K562 (cell line): ENCODE measurements around the gene COLQ. TPM values are rescaled to one million over a fixed set of nuclear protein-coding genes. Genes with fewer than 3 reads are reported as not detected.

Experiments
- ATAC-seq: fragments of 200-7000 bp; cut with Tn5 transposase; 3 replicates; pipeline ENCODE4 v1.9.1; 2020; ENCODE audit warnings: moderate library complexity
- BruUV-seq: library from RNA; stranded (reverse); fragments of 400-500 nt; replicated peaks from 2 replicates; lab custom pipeline; 2021; lab: Mats Ljungman, UMichigan
- CTCF ChIA-PET: fragments of 300-600 bp; formaldehyde crosslinking; extraction: SDS; loops from one replicate; lab custom pipeline; 2021; ENCODE audit warnings: low intra/inter-chr PET ratio; lab: Yijun Ruan, JAX
- POLR2A ChIA-PET: fragments of 300-600, 350-650 bp; sonication (Branson Sonifier 250); formaldehyde crosslinking; extraction: SDS; loops from one replicate; lab custom pipeline; 2021; ENCODE audit warnings: antibody characterized with exemption, inconsistent platforms; lab: Yijun Ruan, JAX
- DNase-seq, 4 experiments: peaks; one replicate each; pipeline versions ENCODE4 v3.0.0 to v3.0.0-alpha.2; 2011 to 2018; ENCODE audit warnings: low spot score in 3 of 4, mixed read lengths in 3 of 4; ENCODE audit errors: extremely low read depth in 1 of 4
- FAIRE-seq: peaks from 2 replicates; lab custom pipeline; 2011; peaks lifted over from hg19 to GRCh38; lab: Jason Lieb, UNC
- H2AFZ ChIP-seq: 2 replicates; pipeline ENCODE4 v1.6.0; 2011; ENCODE audit warnings: low read depth, low read length, control low read depth, inconsistent platforms
- H3K27ac ChIP-seq: fragments of 200-600 bp; 3 replicates; pipeline ENCODE4 v1.8.0; 2011; ENCODE audit warnings: low read depth, mild to moderate bottlenecking, control low read depth, inconsistent platforms, low read length, moderate library complexity, mixed read lengths; ENCODE audit errors: extremely low read depth
- H3K27me3 ChIP-seq, 2 experiments: fragments of 300-600 bp in 1 of 2; 2 replicates in 1 of 2; 3 replicates in 1 of 2; pipeline versions ENCODE4 v1.6.0 to v1.8.0; 2011; ENCODE audit warnings: inconsistent platforms in 2 of 2, low read length in 2 of 2, mild to moderate bottlenecking in 1 of 2, mixed read lengths in 1 of 2, moderate library complexity in 1 of 2; ENCODE audit not compliant: control insufficient read depth in 2 of 2, insufficient read depth in 2 of 2
- H3K36me3 ChIP-seq: fragments of 300-600 bp; 3 replicates; pipeline ENCODE4 v1.8.0; 2011; ENCODE audit warnings: mild to moderate bottlenecking, low read length, inconsistent platforms; ENCODE audit not compliant: control insufficient read depth, insufficient read depth
- H3K4me1 ChIP-seq, 2 experiments: fragments of 200-600 bp in 1 of 2; replicated peaks in 1 of 2; 2 replicates in 1 of 2; 3 replicates in 1 of 2; pipeline versions ENCODE4 v1.5.1 to v1.8.0; 2011; ENCODE audit warnings: inconsistent platforms in 2 of 2, low read length in 2 of 2, mild to moderate bottlenecking in 1 of 2, mixed read lengths in 1 of 2, moderate library complexity in 1 of 2; ENCODE audit not compliant: control insufficient read depth in 2 of 2, insufficient read depth in 2 of 2
- H3K4me2 ChIP-seq: 2 replicates; pipeline ENCODE4 v1.6.1; 2011; ENCODE audit warnings: low read length, control low read depth, inconsistent platforms, mixed read lengths; ENCODE audit not compliant: insufficient read depth
- H3K4me3 ChIP-seq: fragments of 200-600 bp; sonication (generic), shearing (Covaris generic); 2 replicates; pipeline ENCODE4 v1.5.1; 2016; ENCODE audit warnings: control low read depth, inconsistent platforms
- H3K79me2 ChIP-seq: fragments of 200-600 bp; 3 replicates; pipeline ENCODE4 v1.8.0; 2011; ENCODE audit warnings: low read length, inconsistent platforms; ENCODE audit not compliant: control insufficient read depth, insufficient read depth
- H3K9ac ChIP-seq, 2 experiments: 2 replicates each; pipeline versions ENCODE4 v1.6.0 to v1.6.1; 2011; ENCODE audit warnings: low read depth in 2 of 2, low read length in 2 of 2, control low read depth in 1 of 2, inconsistent platforms in 1 of 2, mild to moderate bottlenecking in 1 of 2, mixed read lengths in 1 of 2; ENCODE audit not compliant: insufficient read depth in 1 of 2
- H3K9me1 ChIP-seq: one replicate; pipeline ENCODE4 v1.6.0; 2011; ENCODE audit warnings: inconsistent platforms, mild to moderate bottlenecking, low read length, moderate library complexity; ENCODE audit not compliant: control insufficient read depth, insufficient read depth
- H3K9me3 ChIP-seq: replicated peaks from 2 replicates; pipeline ENCODE4 v1.5.1; 2011; ENCODE audit warnings: low read depth, low read length, inconsistent platforms; ENCODE audit not compliant: control insufficient read depth, insufficient read depth
- H4K20me1 ChIP-seq: replicated peaks from 2 replicates; pipeline ENCODE4 v1.6.1; 2011; ENCODE audit warnings: low read length, inconsistent platforms, mixed read lengths; ENCODE audit not compliant: control insufficient read depth, insufficient read depth
- BDP1 ChIP-seq: IDR thresholded peaks from 3 replicates; pipeline ENCODE4 v1.6.1; 2011; ENCODE audit not compliant: insufficient read length, insufficient read depth
- HMG20B ChIP-seq: fragments of 250-450 bp; sonication (Bioruptor Pico); IDR thresholded peaks from 2 replicates; pipeline ENCODE4 v1.5.0; 2021; ENCODE audit warnings: mild to moderate bottlenecking
- ZNF778 ChIP-seq: fragments of 450-650 bp; formaldehyde crosslinking; IDR thresholded peaks from 2 replicates; pipeline ENCODE4 v1.4.0; 2020; ENCODE audit warnings: mild to moderate bottlenecking, moderate library complexity
- WGBS: fragments of 100-300 bp; shearing (Covaris generic); methylation state at CpG from one replicate; pipeline ENCODE4 v1.1.6; 2016; ENCODE audit warnings: low coverage, mixed read lengths; ENCODE audit not compliant: insufficient coverage; ENCODE audit errors: missing lambda C conversion rate; 5-methylcytosine and 5-hydroxymethylcytosine counted together
- in situ Hi-C: fragments of 300-500 bp; cut with MboI; formaldehyde crosslinking; loops from 4 replicates; pipeline ENCODE4 v1.15.0; 2018; ENCODE audit warnings: inconsistent platforms, mixed read lengths
- intact Hi-C: fragments of 100-400 bp; cut with micrococcal nuclease; formaldehyde crosslinking; loops from 2 replicates; pipeline ENCODE4 v1.14.2; 2022
- polyA plus RNA-seq, 8 experiments: library from polyadenylated mRNA; depleted of rRNA in 4 of 8; stranded (reverse) in 5 of 8; unstranded in 3 of 8; fragments of >200 nt; fragmentation: Nextera tagmentation in 2 of 8; fragmentation: Illumina TruSeq in 1 of 8; extraction: Ambion mirVana in 2 of 8; extraction: Trizol in 1 of 8; gene quantifications; 2 replicates each; pipeline versions ENCODE4 v1.2.1 to v1.2.3, GENCODE V29; 2011 to 2014; ENCODE audit warnings: inconsistent platforms in 1 of 8, missing spikeins in 1 of 8
- total RNA-seq, 7 experiments: library from RNA; depleted of rRNA in 6 of 7; stranded (reverse); fragments of >200 nt in 6 of 7; fragmentation: Illumina TruSeq in 2 of 7; extraction: Trizol in 2 of 7; gene quantifications; 2 replicates each; pipeline versions ENCODE4 v1.2.1 to v1.2.3, GENCODE V29; 2011 to 2021; ENCODE audit warnings: low replicate concordance in 1 of 7
- TF ChIP-seq, protein P1 (sequence below): sonication (generic); formaldehyde crosslinking; IDR thresholded peaks from 2 replicates; pipeline ENCODE4 v1.8.0; 2022; ENCODE audit warnings: missing genetic modification reagents, mild to moderate bottlenecking, moderate library complexity, borderline replicate concordance
- TF ChIP-seq, protein P2 (sequence below): IDR thresholded peaks from 2 replicates; pipeline ENCODE4 v1.6.1; 2014; ENCODE audit warnings: antibody characterized with exemption

COLQ gene
- total and polyA plus RNA-seq, 9 of the 15 experiments (the other 6 are each of a cell fraction or from before 2014, with no cell fraction given) = 0.04 to 0.36 (median 0.27) TPM; not detected in 4

GRCh38 chr3:15486979-15487378, 34.5 kb downstream of the COLQ start:
- H3K4me3 ChIP-seq = no peak overlapping the region
- intact Hi-C loops = no loop called here
- H4K20me1 ChIP-seq = no peaks in the 10 kb centered on the region
- TF ChIP-seq, protein P1, sequence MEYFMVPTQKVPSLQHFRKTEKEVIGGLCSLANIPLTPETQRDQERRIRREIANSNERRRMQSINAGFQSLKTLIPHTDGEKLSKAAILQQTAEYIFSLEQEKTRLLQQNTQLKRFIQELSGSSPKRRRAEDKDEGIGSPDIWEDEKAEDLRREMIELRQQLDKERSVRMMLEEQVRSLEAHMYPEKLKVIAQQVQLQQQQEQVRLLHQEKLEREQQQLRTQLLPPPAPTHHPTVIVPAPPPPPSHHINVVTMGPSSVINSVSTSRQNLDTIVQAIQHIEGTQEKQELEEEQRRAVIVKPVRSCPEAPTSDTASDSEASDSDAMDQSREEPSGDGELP = no peak
- TF ChIP-seq BDP1 = no peak
- TF ChIP-seq, protein P2, sequence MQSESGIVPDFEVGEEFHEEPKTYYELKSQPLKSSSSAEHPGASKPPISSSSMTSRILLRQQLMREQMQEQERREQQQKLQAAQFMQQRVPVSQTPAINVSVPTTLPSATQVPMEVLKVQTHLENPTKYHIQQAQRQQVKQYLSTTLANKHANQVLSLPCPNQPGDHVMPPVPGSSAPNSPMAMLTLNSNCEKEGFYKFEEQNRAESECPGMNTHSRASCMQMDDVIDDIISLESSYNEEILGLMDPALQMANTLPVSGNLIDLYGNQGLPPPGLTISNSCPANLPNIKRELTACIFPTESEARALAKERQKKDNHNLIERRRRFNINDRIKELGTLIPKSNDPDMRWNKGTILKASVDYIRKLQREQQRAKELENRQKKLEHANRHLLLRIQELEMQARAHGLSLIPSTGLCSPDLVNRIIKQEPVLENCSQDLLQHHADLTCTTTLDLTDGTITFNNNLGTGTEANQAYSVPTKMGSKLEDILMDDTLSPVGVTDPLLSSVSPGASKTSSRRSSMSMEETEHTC = no peak
- TF ChIP-seq ZNF778 (CRISPR knock-in tag) = no peak
- TF ChIP-seq HMG20B = no peak
- TF ChIP-seq, all 486 proteins: peak for 0
- DNase-seq = no peak
- Histone ChIP-seq H3K4me1 (no peaks in the 10 kb centered on the region), H3K36me3 (no peaks in the 10 kb centered on the region), H3K9me1 (no peaks in the 10 kb centered on the region), H3K9ac (no peak overlapping the region), H3K27ac (no peak overlapping the region), H3K79me2 (no peaks in the 10 kb centered on the region), H2AFZ (no peak overlapping the region), H3K9me3 (no peaks in the 10 kb centered on the region), H3K27me3 (peaks cover 23 to 43% of the 10 kb centered on the region in 2 experiments), H3K4me2 (no peak overlapping the region)
- CTCF ChIA-PET = no interaction called here
- no peak for FAIRE-seq
- in situ Hi-C loops = no loop called here
- 0% methylated on average over 4 of the region's 4 CpGs for WGBS
- BruUV-seq = no TSS peak
- POLR2A ChIA-PET = no interaction called here
- ATAC-seq = no peak
